Esophagus (tissue), 2 donors: ENCODE data around the gene UQCRC1. TPM values are rescaled to one million over a fixed set of nuclear protein-coding genes. Genes with fewer than 3 reads are reported as not detected.

Experiments used
- H3K27ac ChIP-seq, 2 donors: one replicate each; pipeline ENCODE4 v1.5.1; 2013; ENCODE audit warnings: low read depth in 2 of 2, mild to moderate bottlenecking in 2 of 2, inconsistent platforms in 1 of 2, low read length in 1 of 2, moderate library complexity in 1 of 2
- H3K27me3 ChIP-seq, 2 donors: one replicate each; pipeline ENCODE4 v1.6.1; 2013; ENCODE audit warnings: low read length in 2 of 2, control low read depth in 1 of 2, mild to moderate bottlenecking in 1 of 2; ENCODE audit not compliant: insufficient read depth in 2 of 2, control insufficient read depth in 1 of 2
- H3K36me3 ChIP-seq, 2 donors: one replicate each; pipeline ENCODE4 v1.6.1; 2013; ENCODE audit warnings: low read length in 1 of 2; ENCODE audit not compliant: control insufficient read depth in 2 of 2, insufficient read depth in 2 of 2
- H3K4me1 ChIP-seq, 2 donors: one replicate each; pipeline ENCODE4 v1.6.1; 2013; ENCODE audit warnings: low read length in 1 of 2; ENCODE audit not compliant: control insufficient read depth in 2 of 2, insufficient read depth in 2 of 2
- H3K4me3 ChIP-seq, 2 donors: one replicate each; pipeline ENCODE4 v1.5.1; 2013; ENCODE audit warnings: low read length in 2 of 2, mild to moderate bottlenecking in 2 of 2, low read depth in 1 of 2, moderate library complexity in 1 of 2
- H3K9me3 ChIP-seq, 2 donors: one replicate each; pipeline ENCODE4 v1.6.1; 2013; ENCODE audit warnings: mild to moderate bottlenecking in 2 of 2, low read depth in 1 of 2, low read length in 1 of 2, moderate library complexity in 1 of 2; ENCODE audit not compliant: control insufficient read depth in 2 of 2, insufficient read depth in 1 of 2
- WGBS, 2 donors: extraction: QIAGEN DNeasy Blood & Tissue Kit; methylation state at CpG; one replicate each; pipeline ENCODE4 v1.1.7; 2013; 5-methylcytosine and 5-hydroxymethylcytosine counted together
- polyA plus RNA-seq, 2 donors: library from polyadenylated mRNA; stranded (reverse); fragments of 200-250 nt; gene quantifications; one replicate each; pipeline ENCODE4 v1.2.3, GENCODE V29; 2013
- donor health status: healthy with polysubstance abuse.
- donor health status: Bipolar disorder and iron deficiency.

Gene UQCRC1
- polyA plus RNA-seq, 2 donors = 192 to 264 TPM

GRCh38 chr3:48648188-48648850 lies 38.9 kb upstream of the UQCRC1 start:
- H3K27me3 ChIP-seq = no peaks in the 10 kb centered on the region
- no peaks in the 10 kb centered on the region for H3K4me1 ChIP-seq
- H3K27ac ChIP-seq = no peak overlapping the region
- H3K4me3 ChIP-seq = no peak overlapping the region
- 89 to 90% methylated on average over 15 of the region's 15 CpGs for WGBS, 2 donors
- H3K9me3 ChIP-seq = no peaks in the 10 kb centered on the region
- no peaks in the 10 kb centered on the region for H3K36me3 ChIP-seq

DNA sequence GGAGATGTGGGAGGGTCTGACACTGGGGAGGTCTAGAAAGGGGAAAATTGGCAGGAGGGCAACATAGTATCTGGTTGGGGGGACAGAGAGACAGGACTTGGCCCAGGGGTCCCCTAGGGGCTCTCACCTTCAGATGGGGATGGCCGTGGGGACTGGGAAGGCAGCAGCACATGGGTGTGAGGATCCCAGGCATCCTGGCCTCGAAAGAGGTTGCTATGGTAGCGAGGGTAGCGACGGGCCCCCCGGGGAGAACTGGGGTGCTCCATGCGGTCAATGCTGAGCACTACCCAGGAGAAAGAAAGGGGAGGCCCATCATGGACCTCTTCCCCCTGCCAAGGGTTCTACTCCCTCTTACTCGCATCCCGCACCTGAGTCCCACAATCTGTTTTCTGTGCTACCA lies 38.3 kb upstream of the UQCRC1 start:
- H3K36me3 ChIP-seq = no peaks in the 10 kb centered on the region
- no peak overlapping the region for H3K27ac ChIP-seq
- H3K27me3 ChIP-seq = no peaks in the 10 kb centered on the region
- no peaks in the 10 kb centered on the region for H3K9me3 ChIP-seq
- H3K4me1 ChIP-seq = no peaks in the 10 kb centered on the region
- 80 to 89% methylated on average over 4 to 9 of the region's 9 CpGs for WGBS, 2 donors
- H3K4me3 ChIP-seq = no peak overlapping the region

DNA sequence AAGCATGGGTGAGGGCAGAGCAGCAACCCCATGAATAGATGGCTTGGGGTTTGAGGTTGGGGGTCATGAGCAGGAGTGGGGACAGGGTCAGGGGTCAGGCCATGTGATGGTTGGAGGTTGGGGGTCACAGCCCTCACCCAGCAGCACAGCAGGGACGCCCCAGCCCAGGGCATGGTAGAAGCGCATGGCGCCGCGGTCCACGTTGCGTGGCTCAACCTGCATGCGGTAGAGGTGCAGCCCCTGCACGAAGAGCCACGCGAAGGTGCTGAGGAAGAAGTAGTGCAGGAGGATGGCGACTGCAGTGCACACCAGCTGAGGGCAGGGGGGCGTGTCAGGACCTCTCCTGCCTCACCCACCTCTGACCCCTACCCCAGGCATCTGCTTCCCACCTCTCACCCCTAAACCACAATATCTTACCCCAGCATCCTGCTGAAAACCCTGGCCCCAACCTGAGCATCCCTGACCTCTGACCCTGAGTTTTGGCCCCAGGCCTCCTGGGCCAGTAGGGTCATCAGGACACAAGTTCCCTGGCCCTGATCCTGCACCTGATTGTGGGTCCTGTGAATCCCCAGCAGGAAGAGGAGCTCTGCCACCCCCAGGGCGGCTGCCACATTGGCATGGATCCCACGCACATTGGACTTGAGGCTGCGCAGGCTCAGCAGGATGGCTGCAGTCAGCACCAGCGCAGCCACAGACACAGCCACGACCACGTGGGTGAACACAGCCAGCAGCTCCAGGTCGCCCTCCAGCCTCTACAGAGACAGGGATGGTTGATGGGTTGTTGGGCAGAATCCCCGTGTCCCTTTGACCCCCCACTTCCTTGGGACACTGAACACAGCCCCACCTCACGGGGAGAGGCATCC lies 35.7 kb upstream of the UQCRC1 start:
- Histone ChIP-seq H3K4me1 (no peaks in the 10 kb centered on the region), H3K27ac (no peak overlapping the region), H3K4me3 (no peak overlapping the region), H3K27me3 (no peaks in the 10 kb centered on the region), H3K36me3 (no peaks in the 10 kb centered on the region), H3K9me3 (no peaks in the 10 kb centered on the region)
- 88 to 91% methylated on average over 22 of the region's 22 CpGs for WGBS, 2 donors

DNA sequence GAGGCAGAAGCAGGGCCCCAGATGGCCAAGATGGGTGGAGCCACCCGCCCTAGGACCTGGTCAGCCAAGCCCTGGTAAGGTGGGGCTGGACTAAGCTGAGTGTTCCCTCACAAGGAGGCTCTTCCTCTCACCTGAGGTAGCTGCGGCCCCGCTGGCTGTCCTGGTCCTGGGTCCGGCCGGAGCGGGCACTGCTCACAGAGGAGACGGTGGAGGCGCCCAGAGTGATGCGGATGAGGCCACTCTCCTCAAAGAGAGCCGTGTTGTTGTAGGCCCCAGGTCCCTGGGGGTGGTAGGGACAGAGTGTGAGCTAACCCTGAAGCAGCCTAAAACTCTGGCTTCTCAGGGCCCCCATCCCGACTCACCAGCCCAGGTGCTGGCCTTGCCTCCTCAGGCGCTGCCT lies 33.2 kb upstream of the UQCRC1 start:
- Histone ChIP-seq H3K27ac (no peak overlapping the region), H3K36me3 (no peaks in the 10 kb centered on the region), H3K4me3 (no peak overlapping the region), H3K4me1 (no peaks in the 10 kb centered on the region), H3K9me3 (no peaks in the 10 kb centered on the region), H3K27me3 (no peaks in the 10 kb centered on the region)
- 93 to 96% methylated on average over 11 to 12 of the region's 12 CpGs for WGBS, 2 donors

- H3K27me3 ChIP-seq = no peaks in the 10 kb centered on the region
Measured at GRCh38 chr3:48641396-48641795, 31.9 kb upstream of the UQCRC1 start.

GRCh38 chr3:48639944-48640606 lies 30.6 kb upstream of the UQCRC1 start:
- H3K4me1 ChIP-seq = peaks cover 0 to 6% of the 10 kb centered on the region in 2 donors
- H3K27me3 ChIP-seq = no peaks in the 10 kb centered on the region
- H3K36me3 ChIP-seq = no peaks in the 10 kb centered on the region
- 87 to 88% methylated on average over 38 of the region's 38 CpGs for WGBS, 2 donors
- H3K4me3 ChIP-seq = no peak overlapping the region
- H3K27ac ChIP-seq = no peak overlapping the region
- no peaks in the 10 kb centered on the region for H3K9me3 ChIP-seq

More at GRCh38 chr3:48641396-48641795, 31.9 kb upstream of the UQCRC1 start:
- no peaks in the 10 kb centered on the region for H3K36me3 ChIP-seq
- H3K9me3 ChIP-seq = no peaks in the 10 kb centered on the region
- no peak overlapping the region for H3K27ac ChIP-seq
- 92 to 100% methylated on average over 3 of the region's 3 CpGs for WGBS, 2 donors
- no peak overlapping the region for H3K4me3 ChIP-seq
- no peaks in the 10 kb centered on the region for H3K4me1 ChIP-seq

- 65 to 76% methylated on average over 6 of the region's 6 CpGs for whole genome bisulfite sequencing, 2 donors
- H3K9me3 ChIP-seq = no peaks in the 10 kb centered on the region
- H3K4me3 ChIP-seq = no peak overlapping the region
- no peak overlapping the region for H3K27ac ChIP-seq
- H3K4me1 ChIP-seq = peaks cover 0 to 10% of the 10 kb centered on the region in 2 donors
- H3K27me3 ChIP-seq = no peaks in the 10 kb centered on the region
- H3K36me3 ChIP-seq = peaks cover 0 to 9% of the 10 kb centered on the region in 2 donors
Measured at GRCh38 chr3:48637305-48637704, 27.9 kb upstream of the UQCRC1 start.

DNA sequence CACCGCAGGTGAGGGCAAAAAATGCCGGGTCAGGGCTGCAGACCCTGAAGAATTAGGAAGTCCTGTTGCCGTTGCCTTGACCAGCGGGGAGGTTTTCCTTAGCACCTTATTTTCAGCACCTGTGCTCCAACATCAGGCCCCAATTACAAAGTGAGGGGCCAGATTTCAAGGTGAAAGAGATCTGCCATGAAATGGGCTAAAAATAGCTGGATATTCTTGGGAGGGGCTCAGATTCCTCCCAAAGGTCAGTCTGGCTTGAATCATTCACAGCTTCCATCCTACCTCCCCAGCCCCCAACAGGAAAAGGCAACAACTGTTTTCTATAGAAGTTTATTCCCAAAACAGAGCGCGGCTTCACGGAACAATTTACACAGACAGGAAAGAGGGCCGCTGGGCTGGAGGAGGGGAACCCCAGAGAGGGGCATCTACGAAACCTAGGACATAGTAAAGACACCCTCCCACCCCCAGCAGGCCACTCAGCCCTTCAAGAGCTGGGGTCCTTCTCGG lies 26.8 kb upstream of the UQCRC1 start:
- peaks cover 0 to 10% of the 10 kb centered on the region in 2 donors for H3K4me1 ChIP-seq
- no peaks in the 10 kb centered on the region for H3K9me3 ChIP-seq
- H3K36me3 ChIP-seq = peaks cover 0 to 16% of the 10 kb centered on the region in 2 donors
- no peaks in the 10 kb centered on the region for H3K27me3 ChIP-seq
- H3K4me3 ChIP-seq = peak overlapping the region; percentile 63 to 83
- peak overlapping the region in 1 of 2 donors; percentile 69 for H3K27ac ChIP-seq
- WGBS, 2 donors = 46 to 55% methylated on average over 10 of the region's 10 CpGs

- Histone ChIP-seq H3K27me3 (no peaks in the 10 kb centered on the region), H3K9me3 (no peaks in the 10 kb centered on the region), H3K4me1 (peaks cover 0 to 10% of the 10 kb centered on the region in 2 donors), H3K36me3 (peaks cover 0 to 23% of the 10 kb centered on the region in 2 donors), H3K4me3 (peak within 1 kb of the TSS; percentile 63 to 83), H3K27ac (peak within 1 kb of the TSS; percentile 69 to 73)
- WGBS, 2 donors = 0% methylated on average over 66 to 68 of the region's 68 CpGs
Measured at GRCh38 chr3:48635222-48636021, 26.0 kb upstream of the UQCRC1 start, which contains the start of gene SLC26A6. SLC26A6 (minus strand) TSS chr3:48635461; CDS start chr3:48635393, 68 bp downstream.
